ENCODE measurements around the gene MOV10L1. TPM values are rescaled to one million over a fixed set of nuclear protein-coding genes. Genes with fewer than 3 reads are reported as not detected.
"Not testable (repeated sequence)": the region's sequence is repeated elsewhere in the genome, so short reads cannot be mapped to it uniquely, and the experiment has no call there.

MOV10L1 gene
- polyA plus RNA-seq, 3 donors, result 0.18 to 0.35 TPM; not detected in 1

DNA sequence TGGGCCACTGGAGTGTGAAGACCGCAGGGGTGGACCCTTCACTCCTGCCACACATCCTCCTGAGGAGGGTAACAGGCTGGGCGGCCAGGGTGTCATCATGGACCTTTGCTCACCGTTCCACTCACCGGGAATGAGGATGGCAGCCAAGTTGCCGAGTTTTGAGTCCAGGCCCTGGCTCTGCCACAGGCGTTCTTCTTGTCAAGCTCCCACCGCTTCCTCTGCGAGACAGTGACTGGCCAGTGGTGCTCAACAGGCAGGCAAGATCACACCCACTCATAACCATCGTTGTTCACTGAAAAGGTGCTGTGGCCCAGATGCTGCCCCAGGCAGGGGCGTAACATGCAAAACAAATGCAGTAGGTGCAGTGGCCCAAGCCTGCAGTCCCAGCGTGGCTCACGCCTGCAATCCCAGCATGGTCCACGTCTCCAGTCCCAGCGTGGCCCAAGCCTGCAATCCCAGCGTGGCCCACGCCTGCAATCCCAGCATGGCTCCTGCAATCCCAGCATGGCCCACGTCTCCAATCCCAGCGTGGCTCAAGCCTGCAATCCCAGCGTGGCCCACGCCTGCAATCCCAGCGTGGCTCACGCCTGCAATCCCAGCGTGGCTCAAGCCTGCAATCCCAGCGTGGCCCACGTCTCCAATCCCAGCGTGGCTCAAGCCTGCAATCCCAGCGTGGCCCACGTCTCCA is 75.8 kb downstream of the MOV10L1 start:
- H3K27me3 ChIP-seq (ENCODE audit: control insufficient read depth in 2 of 2, insufficient read depth in 2 of 2, low read length in 2 of 2), result peaks cover 8 to 20% of the 10 kb centered on the region in 2 donors
- H3K9ac ChIP-seq (ENCODE audit: insufficient read depth, low read length, poor library complexity, severe bottlenecking), result no peak overlapping the region
- peaks cover 0 to 15% (median 4%) of the 10 kb centered on the region in 7 donors for H3K9me3 Mint-ChIP-seq
- H4K20me1 ChIP-seq (ENCODE audit: insufficient read depth, low read length), result no peaks in the 10 kb centered on the region
- H3K36me3 ChIP-seq (replicated peaks in 1 of 2; ENCODE audit: control insufficient read depth in 1 of 2, insufficient read depth in 2 of 2, low read length in 2 of 2), result no peaks in the 10 kb centered on the region
- TF ChIP-seq, protein P1, sequence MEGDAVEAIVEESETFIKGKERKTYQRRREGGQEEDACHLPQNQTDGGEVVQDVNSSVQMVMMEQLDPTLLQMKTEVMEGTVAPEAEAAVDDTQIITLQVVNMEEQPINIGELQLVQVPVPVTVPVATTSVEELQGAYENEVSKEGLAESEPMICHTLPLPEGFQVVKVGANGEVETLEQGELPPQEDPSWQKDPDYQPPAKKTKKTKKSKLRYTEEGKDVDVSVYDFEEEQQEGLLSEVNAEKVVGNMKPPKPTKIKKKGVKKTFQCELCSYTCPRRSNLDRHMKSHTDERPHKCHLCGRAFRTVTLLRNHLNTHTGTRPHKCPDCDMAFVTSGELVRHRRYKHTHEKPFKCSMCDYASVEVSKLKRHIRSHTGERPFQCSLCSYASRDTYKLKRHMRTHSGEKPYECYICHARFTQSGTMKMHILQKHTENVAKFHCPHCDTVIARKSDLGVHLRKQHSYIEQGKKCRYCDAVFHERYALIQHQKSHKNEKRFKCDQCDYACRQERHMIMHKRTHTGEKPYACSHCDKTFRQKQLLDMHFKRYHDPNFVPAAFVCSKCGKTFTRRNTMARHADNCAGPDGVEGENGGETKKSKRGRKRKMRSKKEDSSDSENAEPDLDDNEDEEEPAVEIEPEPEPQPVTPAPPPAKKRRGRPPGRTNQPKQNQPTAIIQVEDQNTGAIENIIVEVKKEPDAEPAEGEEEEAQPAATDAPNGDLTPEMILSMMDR (IDR thresholded peaks at IDR 0.05), result no peak
- H3K9me3 ChIP-seq (replicated peaks in 1 of 2; ENCODE audit: control insufficient read depth in 1 of 2, insufficient read depth in 1 of 2, low read length in 2 of 2), result no peaks in the 10 kb centered on the region
- H3K27ac Mint-ChIP-seq, result no peak overlapping the region
- no peak overlapping the region for H3K4me3 ChIP-seq (replicated peaks in 1 of 3; ENCODE audit: low read depth in 2 of 3, low read length in 3 of 3)
- WGBS (ENCODE audit: insufficient coverage), result 95% methylated on average over 25 of the region's 28 CpGs
- H3K4me2 ChIP-seq (replicated peaks; ENCODE audit: extremely low read depth, low read length, poor library complexity, severe bottlenecking), result no peak overlapping the region
- peaks cover 26 to 42% (median 28%) of the 10 kb centered on the region in 3 donors for H3K27me3 Mint-ChIP-seq (ENCODE audit: low read depth in 3 of 3)
- H3K4me1 ChIP-seq (ENCODE audit: control insufficient read depth in 1 of 2, insufficient read depth in 2 of 2, low read length in 2 of 2), result peaks cover 0 to 3% of the 10 kb centered on the region in 2 donors
- H3K4me3 Mint-ChIP-seq, result no peak overlapping the region
- DNase-seq, result no peak
- H3K4me1 Mint-ChIP-seq, result peaks cover 9% of the 10 kb centered on the region
- intact Hi-C loops (cut with micrococcal nuclease), result no loop called here
- no peak overlapping the region for H2AFZ ChIP-seq (ENCODE audit: insufficient read depth, low read depth, low read length, poor library complexity, severe bottlenecking)
- peaks cover 0 to 3% of the 10 kb centered on the region in 2 donors for H3K36me3 Mint-ChIP-seq
- H3K79me2 ChIP-seq (ENCODE audit: insufficient read depth, low read length), result no peaks in the 10 kb centered on the region
- no peak overlapping the region for H3K27ac ChIP-seq (ENCODE audit: low read depth in 1 of 2, low read length in 2 of 2)

DNA sequence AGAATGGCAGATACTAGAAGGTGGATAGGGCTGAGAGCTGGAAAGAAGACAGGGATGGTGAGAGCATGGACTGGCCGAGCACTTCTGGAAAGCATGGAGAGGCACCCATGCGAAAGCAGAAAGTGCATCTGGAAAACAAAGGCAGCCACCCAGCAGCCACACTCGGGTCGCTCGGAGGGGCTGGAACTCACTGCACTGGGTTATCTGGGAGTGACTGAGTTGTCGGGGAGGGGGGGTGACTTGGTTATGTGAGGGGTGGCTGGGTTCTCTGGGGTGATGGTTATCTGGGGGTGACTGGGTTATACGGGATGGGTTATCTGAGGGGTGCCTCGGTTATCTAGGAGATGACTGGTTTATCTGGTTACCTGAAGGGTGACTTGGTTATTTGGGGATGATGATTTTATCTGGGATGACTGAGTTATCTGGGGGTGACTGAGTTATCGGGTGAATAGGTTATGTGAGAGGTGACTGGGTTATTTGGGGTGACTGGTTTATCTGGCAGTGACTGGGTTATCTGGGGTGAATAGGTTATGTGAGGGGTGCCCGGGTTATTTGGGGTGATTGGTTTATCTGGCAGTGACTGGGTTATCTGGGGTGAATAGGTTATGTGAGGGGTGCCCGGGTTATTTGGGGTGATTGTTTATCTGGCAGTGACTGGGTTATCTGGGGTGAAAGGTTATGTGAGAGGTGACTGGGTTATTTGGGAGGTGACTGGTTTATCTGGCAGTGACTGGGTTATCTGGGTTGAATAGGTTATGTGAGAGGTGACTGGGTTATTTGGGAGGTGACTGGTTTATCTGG is 78.1 kb downstream of the MOV10L1 start:
- DNase-seq, result no peak
- H3K4me3 Mint-ChIP-seq, result peak overlapping the region; percentile 31 to 80
- H3K27me3 Mint-ChIP-seq (ENCODE audit: low read depth in 3 of 3), result peaks cover 32 to 62% (median 37%) of the 10 kb centered on the region in 3 donors
- WGBS (ENCODE audit: insufficient coverage), result 83% methylated on average over 10 of the region's 11 CpGs
- H3K27ac Mint-ChIP-seq, result no peak overlapping the region
- intact Hi-C loops (cut with micrococcal nuclease), result no loop called here
- H3K27ac ChIP-seq (ENCODE audit: low read depth in 1 of 2, low read length in 2 of 2), result no peak overlapping the region
- TF ChIP-seq, protein P1 (IDR thresholded peaks at IDR 0.05), result no peak
- H3K4me3 ChIP-seq (replicated peaks in 1 of 3; ENCODE audit: low read depth in 2 of 3, low read length in 3 of 3), result no peak overlapping the region
- H3K9ac ChIP-seq (ENCODE audit: insufficient read depth, low read length, poor library complexity, severe bottlenecking), result no peak overlapping the region
- H3K4me2 ChIP-seq (replicated peaks; ENCODE audit: extremely low read depth, low read length, poor library complexity, severe bottlenecking), result no peak overlapping the region
- H3K79me2 ChIP-seq (ENCODE audit: insufficient read depth, low read length), result no peaks in the 10 kb centered on the region
- H3K36me3 ChIP-seq (replicated peaks in 1 of 2; ENCODE audit: control insufficient read depth in 1 of 2, insufficient read depth in 2 of 2, low read length in 2 of 2), result no peaks in the 10 kb centered on the region
- no peak overlapping the region for H2AFZ ChIP-seq (ENCODE audit: insufficient read depth, low read depth, low read length, poor library complexity, severe bottlenecking)
- no peaks in the 10 kb centered on the region for H4K20me1 ChIP-seq (ENCODE audit: insufficient read depth, low read length)
- H3K4me1 ChIP-seq (ENCODE audit: control insufficient read depth in 1 of 2, insufficient read depth in 2 of 2, low read length in 2 of 2), result peaks cover 4 to 22% of the 10 kb centered on the region in 2 donors
- H3K9me3 Mint-ChIP-seq, result peaks cover 0 to 18% (median 4%) of the 10 kb centered on the region in 7 donors
- H3K36me3 Mint-ChIP-seq, result peaks cover 4 to 6% of the 10 kb centered on the region in 2 donors
- peaks cover 8 to 33% of the 10 kb centered on the region in 2 donors for H3K27me3 ChIP-seq (ENCODE audit: control insufficient read depth in 2 of 2, insufficient read depth in 2 of 2, low read length in 2 of 2)
- H3K4me1 Mint-ChIP-seq, result peaks cover 19% of the 10 kb centered on the region
- H3K9me3 ChIP-seq (replicated peaks in 1 of 2; ENCODE audit: control insufficient read depth in 1 of 2, insufficient read depth in 1 of 2, low read length in 2 of 2), result no peaks in the 10 kb centered on the region

DNA sequence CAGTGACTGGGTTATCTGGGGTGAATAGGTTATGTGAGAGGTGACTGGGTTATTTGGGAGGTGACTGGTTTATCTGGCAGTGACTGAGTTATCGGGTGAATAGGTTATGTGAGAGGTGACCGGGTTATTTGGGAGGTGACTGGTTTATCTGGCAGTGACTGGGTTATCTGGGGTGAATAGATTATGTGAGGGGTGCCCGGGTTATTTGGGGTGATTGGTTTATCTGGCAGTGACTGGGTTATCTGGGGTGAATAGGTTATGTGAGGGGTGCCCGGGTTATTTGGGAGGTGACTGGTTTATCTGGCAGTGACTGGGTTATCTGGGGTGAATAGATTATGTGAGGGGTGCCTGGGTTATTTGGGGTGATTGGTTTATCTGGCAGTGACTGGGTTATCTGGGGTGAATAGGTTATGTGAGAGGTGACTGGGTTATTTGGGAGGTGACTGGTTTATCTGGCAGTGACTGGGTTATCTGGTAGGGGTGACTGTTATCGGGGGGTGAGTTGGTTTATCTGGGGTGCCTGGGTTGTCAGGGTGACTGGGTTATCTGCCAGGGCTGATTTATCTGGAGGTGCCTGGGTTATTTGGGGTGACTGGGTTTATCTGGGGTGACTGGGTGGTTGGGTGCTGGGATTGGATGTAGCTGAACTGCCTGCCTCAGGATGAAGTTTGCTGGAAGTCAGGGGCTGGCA is 78.8 kb downstream of the MOV10L1 start:
- H2AFZ ChIP-seq (ENCODE audit: insufficient read depth, low read depth, low read length, poor library complexity, severe bottlenecking); H3K4me3 ChIP-seq (replicated peaks in 1 of 3; ENCODE audit: low read depth in 2 of 3, low read length in 3 of 3); H3K36me3 Mint-ChIP-seq; H4K20me1 ChIP-seq (ENCODE audit: insufficient read depth, low read length); H3K27ac ChIP-seq (ENCODE audit: low read depth in 1 of 2, low read length in 2 of 2); H3K36me3 ChIP-seq (replicated peaks in 1 of 2; ENCODE audit: control insufficient read depth in 1 of 2, insufficient read depth in 2 of 2, low read length in 2 of 2); H3K9me3 ChIP-seq (replicated peaks in 1 of 2; ENCODE audit: control insufficient read depth in 1 of 2, insufficient read depth in 1 of 2, low read length in 2 of 2); H3K79me2 ChIP-seq (ENCODE audit: insufficient read depth, low read length); intact Hi-C loops (cut with micrococcal nuclease); H3K4me2 ChIP-seq (replicated peaks; ENCODE audit: extremely low read depth, low read length, poor library complexity, severe bottlenecking); DNase-seq; H3K9ac ChIP-seq (ENCODE audit: insufficient read depth, low read length, poor library complexity, severe bottlenecking): not testable (repeated sequence)
- peak overlapping the region; percentile 63 to 80 for H3K4me3 Mint-ChIP-seq
- WGBS (ENCODE audit: insufficient coverage), result 87% methylated on average over 3 of the region's 5 CpGs
- H3K27me3 Mint-ChIP-seq (ENCODE audit: low read depth in 3 of 3), result peaks cover 32 to 64% (median 37%) of the 10 kb centered on the region in 3 donors
- peaks cover 11 to 30% of the 10 kb centered on the region in 2 donors for H3K4me1 ChIP-seq (ENCODE audit: control insufficient read depth in 1 of 2, insufficient read depth in 2 of 2, low read length in 2 of 2)
- H3K27me3 ChIP-seq (ENCODE audit: control insufficient read depth in 2 of 2, insufficient read depth in 2 of 2, low read length in 2 of 2), result peaks cover 8 to 33% of the 10 kb centered on the region in 2 donors
- H3K9me3 Mint-ChIP-seq, result peaks cover 0 to 18% (median 4%) of the 10 kb centered on the region in 7 donors
- peak overlapping the region in 1 of 7 donors; percentile 75 for H3K27ac Mint-ChIP-seq
- H3K4me1 Mint-ChIP-seq, result peaks cover 27% of the 10 kb centered on the region

Measured in CD14-positive monocyte (primary cell).